HG03045 (cell line): ENCODE measurements around the gene ATP6V0A1.
"Not testable (repeated sequence)": the region's sequence is repeated elsewhere in the genome, so short reads cannot be mapped to it uniquely, and the experiment has no call there.

Source experiments
- ATAC-seq: cut with Tn5 transposase; IDR thresholded peaks from one replicate; pipeline ENCODE4 v1.9.1; 2021; ENCODE audit warnings: mild to moderate bottlenecking, moderate library complexity; ENCODE audit not compliant: unreplicated experiment

The ATP6V0A1 gene

DNA sequence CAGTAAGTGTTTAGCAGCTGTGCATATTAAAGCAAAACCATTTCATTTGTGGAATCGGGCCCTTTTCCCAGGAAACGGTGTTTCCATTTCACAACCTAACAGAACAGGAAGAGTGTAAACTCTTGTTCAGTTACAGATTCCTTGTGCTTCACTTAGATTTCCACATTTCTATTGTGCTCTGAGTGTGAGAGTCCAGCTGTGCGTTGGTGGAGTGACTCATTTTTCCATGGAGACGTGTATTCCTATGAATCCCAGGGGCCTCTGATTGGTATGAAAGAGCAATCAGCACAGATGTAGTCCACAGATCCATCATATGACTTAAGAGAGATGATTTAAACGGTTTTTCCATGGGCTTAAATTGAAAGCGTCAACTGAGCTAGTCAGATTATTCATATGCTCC, 22.3 kb upstream of the ATP6V0A1 start:
- no peak for ATAC-seq

DNA sequence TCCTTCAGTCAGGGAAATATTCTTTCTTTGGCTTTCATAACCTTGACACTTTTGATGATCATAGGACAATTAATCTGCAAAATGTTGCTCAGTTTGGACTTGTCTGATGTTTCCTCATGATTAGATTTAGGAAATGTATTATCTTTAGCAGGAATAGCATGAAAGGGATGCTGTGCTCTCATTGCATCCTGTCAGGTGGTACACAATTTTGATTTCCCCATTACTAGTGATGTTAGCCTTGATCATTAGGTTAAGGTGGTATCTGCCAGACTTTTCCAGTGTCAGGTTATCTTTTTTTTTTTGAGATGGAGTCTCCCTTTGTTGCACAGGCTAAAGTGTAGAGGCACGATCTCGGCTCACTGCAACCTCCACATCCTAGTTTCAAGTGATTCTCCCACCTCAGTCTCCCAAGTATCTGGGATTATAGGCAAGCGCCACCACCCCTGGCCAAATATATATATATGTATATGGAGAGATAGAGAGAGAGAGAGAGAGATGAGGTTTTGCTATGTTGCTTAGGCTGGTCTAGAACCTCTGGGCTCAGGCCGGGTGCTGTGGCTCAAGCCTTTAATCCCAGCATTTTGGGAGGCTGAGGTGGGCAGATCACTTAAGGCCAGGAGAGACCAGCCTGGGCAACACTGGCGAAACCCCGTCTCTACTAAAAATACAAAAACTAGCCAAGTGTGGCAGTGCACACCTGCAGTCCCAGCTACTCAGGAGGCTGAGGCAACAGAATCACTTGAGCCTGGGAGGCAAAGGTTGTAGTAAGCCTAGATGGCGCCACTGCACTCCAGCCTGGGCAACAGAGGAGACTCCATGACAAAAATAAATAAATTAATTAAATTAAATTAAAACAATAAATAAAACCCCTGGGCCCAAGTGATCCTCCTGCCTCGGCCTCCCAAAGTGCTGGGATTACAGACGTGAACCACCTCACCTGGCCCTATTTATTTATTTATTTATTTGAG, 19.8 kb upstream of the ATP6V0A1 start:
- no peak for ATAC-seq

DNA sequence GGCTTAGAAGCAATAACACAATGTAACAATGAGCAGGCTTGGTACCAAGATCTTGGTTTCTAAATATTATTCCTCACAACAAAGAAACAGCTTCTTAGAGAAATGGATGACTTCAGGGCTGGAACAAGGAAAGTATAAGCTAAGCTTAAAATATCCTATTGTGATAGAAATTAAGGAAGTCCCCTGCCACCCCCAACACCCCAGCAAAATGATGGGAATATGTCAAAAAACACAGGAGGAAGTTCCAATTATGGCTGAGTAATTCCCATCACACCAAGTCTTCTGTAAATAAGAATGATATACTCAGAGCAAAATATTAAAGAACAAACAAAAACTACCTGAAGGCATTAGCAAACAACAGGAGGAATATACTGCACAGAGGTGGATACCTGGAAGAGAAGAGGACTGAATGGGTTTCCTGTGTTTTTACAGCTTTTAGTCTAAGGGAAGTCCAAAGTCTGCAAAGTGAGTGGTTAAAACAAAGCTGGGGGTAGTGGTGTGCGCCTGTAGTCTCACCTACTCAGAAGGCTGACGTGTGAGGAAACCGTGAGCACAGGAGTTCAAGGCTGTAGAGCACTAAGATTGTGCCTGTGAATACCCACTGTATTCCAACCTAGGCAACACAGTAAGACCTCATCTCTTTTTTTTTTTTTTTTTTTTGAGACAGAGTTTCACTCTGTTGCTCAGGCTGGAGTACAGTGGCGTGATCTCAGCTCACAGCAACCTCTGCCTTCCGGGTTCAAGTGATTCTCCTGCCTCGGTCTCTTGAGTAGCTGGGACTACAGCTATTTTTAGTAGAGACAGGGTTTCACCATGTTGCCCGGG, 17.1 kb upstream of the ATP6V0A1 start:
- no peak for ATAC-seq

DNA sequence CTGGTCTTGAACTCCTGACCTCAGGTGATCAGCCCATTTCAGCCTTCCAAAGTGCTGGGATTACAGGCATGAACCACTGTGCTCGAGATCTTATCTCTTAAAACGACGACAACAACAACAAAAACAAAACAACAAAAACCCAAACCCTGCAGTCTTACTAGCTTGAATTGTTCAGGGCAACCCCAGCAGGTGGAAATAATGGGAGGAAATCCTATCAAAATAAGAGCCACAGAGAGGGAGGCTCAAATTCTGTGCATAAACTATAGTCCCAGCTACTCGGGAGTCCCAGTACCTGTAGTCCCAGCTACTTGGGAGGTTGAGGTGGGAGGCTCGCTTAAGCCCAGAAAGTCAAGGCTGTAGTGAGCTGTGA, 16.5 kb upstream of the ATP6V0A1 start:
- ATAC-seq: no peak

DNA sequence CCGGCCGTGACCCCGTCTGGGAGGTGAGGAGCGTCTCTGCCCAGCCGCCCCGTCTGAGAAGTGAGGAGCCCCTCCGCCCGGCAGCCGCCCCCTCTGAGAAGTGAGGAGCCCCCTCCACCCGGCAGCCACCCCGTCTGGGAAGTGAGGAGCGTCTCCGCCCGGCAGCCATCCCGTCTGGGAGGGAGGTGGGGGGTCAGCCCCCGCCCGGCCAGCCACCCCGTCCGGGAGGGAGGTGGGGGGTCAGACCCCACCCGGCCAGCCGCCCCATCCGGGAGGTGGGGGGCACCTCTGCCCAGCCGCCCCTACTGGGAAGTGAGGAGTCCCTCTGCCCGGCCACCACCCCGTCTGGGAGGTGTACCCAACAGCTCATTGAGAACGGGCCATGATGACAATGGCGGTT, 9.5 kb upstream of the ATP6V0A1 start:
- ATAC-seq: not testable (repeated sequence)

DNA sequence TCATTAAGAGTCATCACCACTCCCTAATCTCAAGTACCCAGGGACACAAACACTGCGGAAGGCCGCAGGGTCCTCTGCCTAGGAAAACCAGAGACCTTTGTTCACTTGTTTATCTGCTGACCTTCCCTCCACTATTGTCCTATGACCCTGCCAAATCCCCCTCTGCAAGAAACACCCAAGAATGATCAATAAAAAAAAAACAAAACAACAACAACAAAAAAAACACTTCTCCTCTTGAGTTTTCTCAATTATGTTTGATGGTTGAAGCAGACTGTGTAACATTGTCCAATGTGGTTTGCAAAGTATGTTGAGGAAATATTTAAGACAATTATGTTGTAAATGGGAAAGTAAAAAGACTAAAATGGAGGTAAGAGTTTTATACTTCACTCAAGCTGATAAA, 8.8 kb upstream of the ATP6V0A1 start:
- ATAC-seq: not testable (repeated sequence)

DNA sequence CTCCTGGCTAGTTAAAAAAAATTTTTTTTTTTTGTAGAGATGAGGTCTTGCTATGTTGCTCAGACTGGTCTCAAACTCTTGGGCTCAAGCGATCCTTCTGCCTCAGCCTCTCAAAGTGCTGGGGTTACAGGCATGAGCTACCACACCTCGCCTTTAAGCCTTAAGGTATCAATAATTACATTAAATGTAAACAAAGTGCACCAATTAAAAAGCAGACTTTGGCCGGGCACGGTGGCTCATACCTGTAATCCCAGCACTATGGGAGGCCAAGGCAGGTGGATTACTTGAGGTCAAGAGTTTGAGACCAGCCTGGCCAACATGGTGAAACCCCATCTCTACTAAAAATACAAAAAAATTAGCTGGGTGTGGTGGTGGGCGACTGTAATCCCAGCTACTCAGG, 7.4 kb upstream of the ATP6V0A1 start:
- not testable (repeated sequence) for ATAC-seq

DNA sequence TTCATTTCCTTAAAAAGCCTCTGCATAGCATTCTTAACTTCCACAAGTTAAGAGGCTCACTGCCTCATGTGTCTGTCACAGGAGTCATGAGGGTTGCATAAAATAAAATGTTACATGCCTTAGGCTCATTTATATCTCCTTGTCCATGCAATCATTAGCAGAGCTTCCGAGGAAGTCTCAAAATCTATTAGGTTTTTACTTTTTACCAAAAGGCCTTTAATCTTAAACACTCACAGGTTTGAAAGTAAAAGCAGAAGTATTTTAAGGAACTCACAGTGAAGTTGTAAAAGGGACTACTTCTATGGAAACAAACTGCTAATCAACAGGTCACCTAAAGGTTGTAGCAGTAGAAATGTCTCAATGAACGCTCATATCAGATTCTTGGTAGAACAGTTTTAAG, 5.2 kb upstream of the ATP6V0A1 start:
- ATAC-seq: no peak

DNA sequence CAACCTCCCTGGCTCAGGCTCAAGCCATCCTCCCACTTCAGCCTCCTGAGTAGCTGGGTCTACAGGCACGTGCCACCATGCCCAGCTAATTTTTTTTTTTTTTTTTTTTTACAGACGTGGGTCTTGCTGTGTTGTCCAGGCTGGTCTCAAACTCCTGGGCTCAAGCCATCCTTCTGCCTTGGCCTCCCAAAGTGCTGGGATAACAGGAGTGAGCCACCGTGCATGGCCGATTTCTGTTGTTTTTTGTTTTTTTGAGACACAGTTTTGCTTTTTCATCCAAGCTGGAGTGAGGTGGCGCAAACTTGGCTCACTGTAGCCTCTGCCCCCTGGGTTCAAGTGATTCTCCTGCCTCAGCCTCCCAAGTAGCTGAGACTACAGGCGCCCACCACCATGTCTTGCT, 3.7 kb upstream of the ATP6V0A1 start:
- ATAC-seq: not testable (repeated sequence)

DNA sequence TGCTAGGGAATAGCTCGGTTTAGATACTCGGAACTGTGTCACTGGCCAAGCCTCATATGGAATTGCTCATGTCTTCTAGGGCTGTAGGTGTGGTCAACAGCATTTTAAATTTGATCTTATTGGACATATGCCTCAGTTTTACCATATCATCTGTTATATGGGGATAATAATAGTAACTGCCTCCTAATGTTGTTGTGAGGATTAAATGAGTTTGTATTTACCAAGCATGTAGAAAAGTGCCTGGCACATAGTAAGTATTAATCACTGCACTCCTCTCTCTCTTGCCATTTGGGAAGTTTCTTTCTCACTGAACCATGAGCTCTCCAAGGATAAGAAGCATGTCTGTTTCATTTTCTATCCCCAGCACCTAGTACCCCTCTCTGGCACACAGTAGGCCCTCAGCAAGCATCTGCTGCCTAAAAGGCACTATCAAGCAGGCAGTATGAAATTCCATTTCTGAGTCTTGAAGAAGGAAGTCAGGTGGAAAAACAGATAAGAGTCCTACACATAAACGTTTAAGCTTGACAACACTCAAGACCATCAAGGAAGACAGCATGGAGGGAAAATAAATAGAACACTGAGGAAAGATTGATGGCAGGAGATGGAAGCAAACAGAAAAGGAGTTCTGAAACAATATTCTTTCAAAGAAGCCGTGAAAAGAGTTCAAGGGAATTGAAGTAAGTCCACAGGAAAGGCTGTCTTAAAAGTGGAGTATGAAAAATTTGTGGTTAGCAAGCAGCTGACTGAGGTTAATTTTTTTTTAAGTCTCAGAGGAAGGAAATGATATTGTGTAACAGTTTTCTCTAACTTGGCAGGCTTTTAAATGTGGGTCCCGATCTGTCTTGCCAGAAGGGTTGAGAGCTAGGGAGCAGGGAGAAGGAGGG, 2.2 kb upstream of the ATP6V0A1 start:
- no peak for ATAC-seq

DNA sequence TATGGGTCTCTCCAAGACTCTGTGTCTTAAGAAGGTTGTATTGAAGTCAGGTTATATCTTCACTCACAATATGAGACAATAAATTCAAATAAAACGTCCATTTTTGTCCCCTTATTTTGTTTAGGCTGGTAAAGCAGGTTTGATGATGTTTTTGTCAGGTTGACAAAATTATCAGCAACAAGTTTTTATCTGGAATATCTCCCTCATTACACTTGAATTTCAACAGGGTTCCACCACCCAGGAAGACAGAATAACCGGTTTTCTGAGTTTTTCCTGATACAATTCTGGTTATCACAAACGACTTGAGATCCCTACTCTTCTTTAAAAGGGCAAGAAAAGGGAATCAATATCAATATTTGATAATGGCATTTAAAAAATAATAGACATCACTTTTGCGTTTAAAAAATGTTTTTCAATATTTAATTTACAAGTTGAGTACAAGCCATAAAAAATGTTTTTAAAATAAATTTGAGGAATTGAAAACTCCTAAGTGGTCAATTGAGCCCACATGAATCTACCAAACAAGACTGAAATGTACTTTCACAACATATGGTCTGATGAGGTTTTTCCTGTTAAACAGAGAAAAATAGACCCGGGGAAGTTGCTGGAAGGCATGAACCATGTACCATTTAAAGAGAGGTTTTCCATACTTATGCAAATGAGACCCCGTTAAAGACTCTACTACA, 1.4 kb upstream of the ATP6V0A1 start:
- no peak for ATAC-seq

DNA sequence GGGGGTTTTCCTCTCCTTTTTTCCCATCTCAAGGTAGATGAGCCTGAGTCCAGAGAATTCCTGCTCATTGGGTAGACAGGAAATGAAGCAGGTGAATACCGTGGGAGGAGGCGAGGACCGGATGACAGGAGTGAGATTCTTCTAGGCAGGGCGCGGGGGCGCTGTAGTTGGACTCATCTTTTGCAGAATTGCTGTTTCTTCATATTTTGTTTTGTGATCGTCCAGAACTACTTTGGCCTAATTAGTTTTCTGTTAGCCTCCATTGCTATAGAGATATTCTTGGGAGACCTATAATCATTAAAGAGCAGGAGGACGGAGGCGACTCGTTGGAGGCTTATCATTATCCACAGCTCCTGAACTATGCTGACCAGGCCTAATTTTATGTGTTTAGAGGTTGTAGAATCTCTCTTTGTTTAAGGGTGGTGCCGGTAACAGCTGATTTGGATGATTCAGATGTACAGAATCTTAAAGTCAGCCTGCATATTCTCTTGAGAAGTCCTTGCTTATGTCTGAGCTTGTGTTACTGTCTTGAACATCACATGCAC, 650 bp downstream of the ATP6V0A1 start:
- no peak for ATAC-seq

DNA sequence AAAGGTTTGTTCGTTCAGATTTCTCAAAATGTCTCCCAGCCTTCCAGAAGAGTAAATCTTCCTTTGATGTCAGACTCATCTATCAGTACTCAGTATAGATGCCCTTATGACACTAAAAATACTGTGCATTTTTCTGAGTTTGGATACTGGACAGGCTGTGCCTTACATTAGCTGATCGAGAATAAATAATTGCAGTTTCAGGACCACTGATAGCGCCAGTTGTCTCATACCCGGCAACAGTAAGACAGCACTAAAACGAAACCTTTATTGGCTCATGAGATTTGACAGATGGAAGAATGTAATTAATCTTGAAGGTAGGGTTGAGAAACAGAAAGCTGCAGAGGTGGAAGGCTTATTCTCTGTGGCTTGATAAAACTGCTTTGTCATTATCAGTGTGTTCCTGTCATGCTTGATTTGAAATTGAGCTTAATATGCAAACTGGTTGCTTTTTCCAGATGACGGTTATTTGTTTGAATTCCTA, 1.2 kb downstream of the ATP6V0A1 start:
- no peak for ATAC-seq

DNA sequence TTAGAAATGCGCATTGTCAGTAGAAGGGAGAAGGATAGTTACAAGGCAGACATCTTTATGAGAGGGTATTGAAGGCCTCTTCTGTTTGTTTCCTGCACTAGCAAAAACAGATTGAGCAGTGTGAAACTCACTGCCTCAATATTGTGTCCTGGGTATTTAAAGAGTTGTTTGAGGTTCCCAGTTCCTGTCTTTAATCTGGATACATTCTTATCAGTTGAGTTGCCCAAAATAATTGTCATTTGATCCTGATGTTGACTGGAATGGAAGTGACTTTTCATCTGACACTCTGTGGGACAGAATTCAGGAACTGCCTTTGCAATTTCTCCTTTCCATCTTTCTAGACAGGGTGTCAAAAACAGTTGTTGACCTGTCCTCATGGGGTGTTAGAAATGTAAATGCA, 1.7 kb downstream of the ATP6V0A1 start:
- no peak for ATAC-seq

DNA sequence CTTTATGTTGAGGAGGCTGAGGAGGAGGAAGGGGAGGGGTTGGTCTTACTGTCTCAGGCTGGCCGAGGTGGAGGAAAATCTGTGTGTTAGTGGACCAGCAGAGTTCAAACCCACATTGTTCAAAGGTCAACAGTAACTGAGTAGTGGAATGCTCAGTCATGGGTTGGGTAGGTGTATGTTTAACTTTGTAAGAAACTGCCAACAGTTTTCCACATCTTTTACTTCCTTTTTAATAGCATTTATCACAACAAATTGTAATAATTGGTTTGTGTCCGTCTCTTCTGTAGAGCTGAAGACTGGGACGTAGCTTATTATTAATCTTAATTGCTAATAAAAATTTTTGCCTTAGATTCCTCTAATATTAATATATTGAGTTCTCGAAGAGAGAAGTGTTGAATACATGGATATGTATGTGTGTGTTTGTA, 5.3 kb downstream of the ATP6V0A1 start:
- ATAC-seq: no peak

DNA sequence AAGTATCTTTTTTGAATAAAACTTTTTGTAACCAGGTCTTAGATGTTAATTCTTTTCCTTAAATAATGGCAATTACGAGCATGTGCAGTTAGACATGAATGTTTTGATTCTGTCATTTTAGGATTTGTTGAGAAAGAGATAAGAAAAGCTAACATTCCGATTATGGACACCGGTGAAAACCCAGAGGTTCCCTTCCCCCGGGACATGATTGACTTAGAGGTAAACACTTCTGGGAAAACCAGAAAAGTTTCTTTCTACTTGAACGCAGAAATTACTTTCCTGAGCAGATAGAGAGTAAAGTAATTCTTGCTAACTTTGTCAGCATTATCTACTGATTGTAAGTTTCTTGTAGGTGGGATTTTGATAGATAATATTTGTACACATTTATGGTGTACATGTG, 9.2 kb downstream of the ATP6V0A1 start:
- ATAC-seq: no peak

DNA sequence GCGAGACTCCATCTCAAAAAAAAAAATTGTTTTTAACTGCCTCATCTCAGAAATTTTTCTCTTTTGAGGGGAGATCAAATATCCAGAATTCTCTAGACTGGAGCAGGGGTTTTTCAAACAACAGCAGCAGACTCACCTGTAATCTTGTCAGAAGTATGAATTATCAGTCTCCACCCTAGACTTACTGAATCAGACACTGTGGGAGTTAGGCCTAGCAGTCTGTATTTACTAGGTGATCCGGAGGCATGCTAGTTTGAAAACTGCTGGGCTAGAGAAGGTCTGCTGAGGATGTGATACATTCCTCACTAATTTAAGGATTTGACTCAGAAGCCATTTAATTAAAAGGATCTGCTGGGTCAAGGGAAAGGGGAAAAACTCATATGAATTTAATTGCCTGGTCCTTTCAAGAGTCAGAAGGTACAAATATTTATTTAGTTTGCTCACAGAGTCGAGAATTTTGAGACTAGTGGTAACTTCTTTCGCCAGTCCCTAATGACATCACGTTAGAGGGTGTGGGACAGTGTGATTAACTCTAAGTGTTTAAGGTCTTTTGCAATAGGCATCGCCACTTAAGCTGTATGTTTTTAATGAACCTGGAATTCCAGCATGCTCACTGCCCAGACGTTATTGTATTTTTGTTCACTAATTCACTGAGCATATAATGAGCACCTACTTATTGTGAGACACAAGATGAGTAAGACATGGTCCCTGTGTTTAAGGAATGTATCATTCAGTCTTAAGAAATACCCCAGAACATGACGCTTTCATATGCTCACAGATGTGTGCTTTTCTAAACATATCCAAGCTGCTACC, 14.2 kb downstream of the ATP6V0A1 start:
- ATAC-seq: no peak

DNA sequence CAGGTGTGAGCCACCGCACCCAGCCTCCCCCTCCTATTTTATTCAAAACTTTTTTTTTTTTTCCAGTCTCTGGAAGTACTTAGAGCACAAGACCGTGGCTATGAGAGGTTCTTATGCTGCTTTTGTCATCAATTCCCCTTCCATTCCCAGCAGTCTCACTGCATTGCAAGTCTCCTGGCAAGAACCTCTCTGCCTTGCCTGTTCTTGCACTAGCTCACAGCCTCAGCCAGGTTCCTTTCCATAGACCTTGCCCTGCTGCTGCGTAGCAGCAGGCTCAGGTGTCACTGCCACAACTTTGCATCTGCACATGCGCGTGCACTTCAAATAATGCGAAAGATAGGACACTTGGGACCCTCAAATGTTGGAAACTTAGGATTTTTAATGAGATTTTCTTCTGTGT, 15.6 kb downstream of the ATP6V0A1 start:
- ATAC-seq: no peak

DNA sequence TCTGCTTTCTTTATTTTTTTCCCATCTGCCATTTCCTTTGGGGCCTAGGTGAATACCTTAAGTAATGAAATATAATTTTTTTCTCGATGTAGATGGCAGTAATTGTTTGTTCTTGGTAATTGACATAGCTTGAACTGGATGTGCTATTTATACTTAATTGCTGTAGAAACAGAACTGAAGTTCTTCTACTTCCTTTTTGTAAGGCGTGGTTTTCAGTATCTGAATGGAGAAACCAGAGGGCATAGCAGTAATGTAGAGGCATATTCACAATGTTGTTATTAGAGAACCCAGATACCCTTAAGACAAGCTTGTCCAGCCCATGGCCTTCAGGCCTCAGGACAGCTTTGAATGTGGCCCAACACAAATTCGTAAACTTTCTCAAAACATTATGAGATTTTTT, 16.4 kb downstream of the ATP6V0A1 start:
- no peak for ATAC-seq
